HT1080 (cell line): Measurements from ENCODE around the gene LBHD1. TPM values are rescaled to one million over a fixed set of nuclear protein-coding genes. Genes with fewer than 3 reads are reported as not detected.
"Not testable (repeated sequence)": the region's sequence is repeated elsewhere in the genome, so short reads cannot be mapped to it uniquely, and the experiment has no call there.

Experiments used
- DNase-seq: peaks from one replicate; pipeline ENCODE4 v3.0.0-alpha.2; 2015; ENCODE audit warnings: low read depth
- small RNA-seq: library from RNA; depleted of rRNA; stranded (forward); fragments of <200 nt; gene quantifications from one replicate; pipeline ENCODE3, GENCODE V24; 2014
- total RNA-seq: library from RNA; depleted of rRNA; stranded (reverse); fragments of >200 nt; shearing (Covaris generic); gene quantifications from 2 replicates; pipeline ENCODE4 v1.2.3, GENCODE V29; 2014; rRNA removed

LBHD1 gene
- total RNA-seq, 1 experiment from 2014 or later, result 4.8 TPM

- no peak for DNase-seq
Observed at GRCh38 chr11:62621027-62621566, 51.0 kb downstream of the LBHD1 start.

- DNase-seq, result not testable (repeated sequence)
Observed at GRCh38 chr11:62616957-62617356, 55.1 kb downstream of the LBHD1 start.

GRCh38 chr11:62615521-62615920 lies 56.5 kb downstream of the LBHD1 start:
- no peak for DNase-seq

GRCh38 chr11:62614275-62614674 lies 57.8 kb downstream of the LBHD1 start:
- peak; percentile 34 for DNase-seq

- DNase-seq, result no peak
Observed at GRCh38 chr11:62613291-62613778, 58.7 kb downstream of the LBHD1 start.

Small RNA genes lying within 50 kb of the gene (small RNA-seq; reads per million reads assigned to genes)
- gene SNORA57, result not detected

Other genes starting within 250 kb of the LBHD1 start
- gene AHNAK, start 125.5 kb downstream of the LBHD1 start, total RNA-seq, result 184 and 193 TPM in 2 replicates
- gene EEF1G, start 98.4 kb downstream of the LBHD1 start, total RNA-seq, result 1,970 and 1,995 TPM in 2 replicates
- 19.6 and 21.0 TPM in 2 replicates for gene TUT1, start 80.7 kb downstream of the LBHD1 start, total RNA-seq
- 179 and 193 TPM in 2 replicates for gene MTA2, start 70.4 kb downstream of the LBHD1 start, total RNA-seq
- 27.5 and 28.7 TPM in 2 replicates for gene EML3, start 59.5 kb downstream of the LBHD1 start, total RNA-seq
- gene ROM1, start 59.0 kb downstream of the LBHD1 start, total RNA-seq, result 3.3 and 7.7 TPM in 2 replicates
- gene B3GAT3, start 50.3 kb downstream of the LBHD1 start, total RNA-seq, result 63.8 and 67.2 TPM in 2 replicates
- gene GANAB, start 25.7 kb downstream of the LBHD1 start, total RNA-seq, result 191 and 221 TPM in 2 replicates
- 33.8 and 41.9 TPM in 2 replicates for gene INTS5, start 19.0 kb downstream of the LBHD1 start, total RNA-seq
- 239 and 266 TPM in 2 replicates for gene C11orf98, start 7.1 kb downstream of the LBHD1 start, total RNA-seq
- gene CSKMT, start 7.0 kb downstream of the LBHD1 start, total RNA-seq, result 31.0 and 33.5 TPM in 2 replicates
- gene UQCC3, start 594 bp downstream of the LBHD1 start, total RNA-seq, result 28.6 and 38.0 TPM in 2 replicates
- 128 and 144 TPM in 2 replicates for gene UBXN1, start 6.8 kb upstream of the LBHD1 start, total RNA-seq
- gene LRRN4CL, start 17.3 kb upstream of the LBHD1 start, total RNA-seq, result 0.13 and 0.20 TPM in 2 replicates
- 18.8 and 19.2 TPM in 2 replicates for gene BSCL2, start 35.2 kb upstream of the LBHD1 start, total RNA-seq
- not detected in 2 replicates for gene GNG3, start 35.4 kb upstream of the LBHD1 start, total RNA-seq
- 4.1 and 9.3 TPM in 2 replicates for gene HNRNPUL2, start 55.2 kb upstream of the LBHD1 start, total RNA-seq
- 55.6 and 67.9 TPM in 2 replicates for gene TTC9C, start 56.2 kb upstream of the LBHD1 start, total RNA-seq
- gene ZBTB3, start 81.9 kb upstream of the LBHD1 start, total RNA-seq, result 9.2 and 9.8 TPM in 2 replicates
- gene POLR2G, start 89.3 kb upstream of the LBHD1 start, total RNA-seq, result 92.6 and 143 TPM in 2 replicates
- 27.0 and 29.2 TPM in 2 replicates for gene TAF6L, start 99.1 kb upstream of the LBHD1 start, total RNA-seq
- 112 and 181 TPM in 2 replicates for gene TMEM179B, start 115.1 kb upstream of the LBHD1 start, total RNA-seq
- gene TMEM223, start 119.7 kb upstream of the LBHD1 start, total RNA-seq, result 46.4 and 47.4 TPM in 2 replicates
- 27.4 and 46.3 TPM in 2 replicates for gene NXF1, start 133.2 kb upstream of the LBHD1 start, total RNA-seq
- gene STX5, start 159.8 kb upstream of the LBHD1 start, total RNA-seq, result 32.8 and 34.0 TPM in 2 replicates
- gene TEX54, start 160.6 kb upstream of the LBHD1 start, total RNA-seq, result 0.66 TPM in 1 of 2 replicates, not detected in the other
- gene WDR74, start 167.3 kb upstream of the LBHD1 start, total RNA-seq, result 145 and 176 TPM in 2 replicates
- gene SLC3A2, start 208.6 kb upstream of the LBHD1 start, total RNA-seq, result 275 and 289 TPM in 2 replicates
- not detected in 2 replicates for gene CHRM1, start 249.1 kb upstream of the LBHD1 start, total RNA-seq